Hematopoietic multipotent progenitor cell treated with erythropoietin and hydrocortisone succinate and interleukin-3 and kit ligand, for 8 days (in vitro differentiated cells): ENCODE data around the gene CRB1.
A peak's percentile ranks its signal among the peaks of the same experiment; 100 is the strongest.

Source experiments
- DNase-seq: peaks from one replicate; pipeline ENCODE4 v3.0.0-alpha.2; 2015

Gene CRB1

DNA sequence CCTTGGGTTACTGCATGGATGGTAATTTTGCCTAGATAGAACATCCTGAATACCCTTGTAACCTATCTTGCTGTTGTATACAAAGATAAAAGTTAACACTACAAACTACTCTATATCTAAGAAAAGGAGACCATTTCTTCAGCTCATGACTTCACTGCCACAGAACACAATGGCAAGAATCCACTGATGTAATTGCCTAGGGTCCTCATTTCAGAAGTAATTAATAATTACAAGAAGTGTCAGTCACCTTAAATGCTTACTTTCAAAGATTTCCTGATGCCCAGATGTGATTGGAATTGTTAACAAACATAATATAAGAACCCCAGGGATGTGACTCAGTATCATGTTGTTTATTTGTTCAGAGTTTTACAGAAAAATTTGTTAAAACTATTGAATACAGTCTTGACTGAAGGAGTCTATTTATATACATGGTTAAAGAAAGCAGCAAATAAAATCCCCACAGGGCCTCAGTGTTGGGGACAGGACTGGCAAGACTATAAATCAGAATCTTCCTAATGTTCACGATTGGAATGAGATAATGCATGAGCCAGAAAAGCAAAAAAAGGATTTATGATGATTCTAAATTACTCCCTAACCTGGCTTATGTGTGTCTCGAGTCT is 83.9 kb downstream of the CRB1 start:
- no peak for DNase-seq

DNA sequence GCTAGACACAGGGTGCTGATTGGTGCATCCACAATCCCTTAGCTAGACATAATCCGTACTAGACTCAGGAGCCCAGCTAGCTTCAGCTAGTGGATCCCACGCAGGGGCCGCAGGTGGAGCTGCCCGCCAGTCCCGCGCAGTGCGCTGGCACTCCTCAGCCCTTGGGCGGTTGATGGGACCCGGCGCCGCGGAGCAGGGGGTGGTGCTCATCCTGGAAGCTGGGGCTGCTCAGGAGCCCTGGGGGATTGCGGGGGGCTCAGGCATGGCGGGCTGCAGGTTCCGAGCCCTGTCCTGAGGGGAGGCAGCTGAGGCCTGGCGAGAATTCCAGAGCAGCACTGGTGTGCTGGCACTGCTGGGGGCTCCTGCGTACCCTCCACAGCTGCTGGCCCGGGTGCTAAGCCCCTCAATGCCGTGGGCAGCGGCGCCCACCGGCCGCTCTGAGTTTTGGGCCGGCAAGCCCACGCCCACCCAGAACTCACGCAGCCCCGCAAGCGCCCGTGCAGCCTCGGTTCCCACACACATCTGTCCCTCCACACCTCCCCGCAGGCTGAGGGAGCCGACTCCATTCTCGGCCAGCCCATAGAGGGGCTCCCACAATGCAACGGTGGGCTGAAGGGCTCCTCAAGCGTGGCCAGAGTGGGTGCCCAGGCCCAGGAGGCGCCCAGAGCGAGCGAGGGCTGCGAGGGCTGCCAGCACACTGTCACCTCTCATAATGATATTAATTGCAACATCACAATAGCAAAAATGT is 87.4 kb downstream of the CRB1 start:
- no peak for DNase-seq

DNA sequence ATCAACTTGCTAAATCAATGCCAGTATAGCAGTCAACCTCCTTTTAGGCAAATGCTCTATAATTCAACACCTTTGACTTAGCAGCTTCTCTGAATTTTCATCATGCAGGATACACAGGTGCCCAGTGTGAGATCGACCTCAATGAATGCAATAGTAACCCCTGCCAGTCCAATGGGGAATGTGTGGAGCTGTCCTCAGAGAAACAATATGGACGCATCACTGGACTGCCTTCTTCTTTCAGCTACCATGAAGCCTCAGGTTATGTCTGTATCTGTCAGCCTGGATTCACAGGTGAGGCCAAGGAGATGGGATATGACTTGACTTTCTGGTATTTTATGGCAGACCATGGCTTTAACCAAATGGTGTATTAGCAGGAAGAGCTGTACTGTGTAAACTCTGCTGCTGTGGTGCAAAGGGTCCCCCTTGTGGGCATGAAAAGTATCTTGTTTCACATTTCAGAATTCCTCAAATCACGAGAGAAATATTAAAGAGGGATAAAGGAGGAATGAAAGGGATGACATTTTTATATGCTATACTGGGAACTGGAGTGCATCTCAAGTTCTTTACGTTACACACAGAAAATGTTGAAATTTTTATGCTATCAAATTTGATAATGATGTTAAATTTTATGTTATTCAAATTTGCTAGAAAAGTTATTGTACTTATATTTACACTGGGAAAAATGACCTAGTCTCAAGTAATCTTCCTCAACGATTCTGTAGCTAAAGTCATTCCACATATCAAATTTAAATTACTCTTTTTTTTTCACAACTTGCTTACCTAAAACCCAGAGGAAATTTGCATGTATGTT is 88.9 kb downstream of the CRB1 start:
- DNase-seq, result peak; percentile 49

DNA sequence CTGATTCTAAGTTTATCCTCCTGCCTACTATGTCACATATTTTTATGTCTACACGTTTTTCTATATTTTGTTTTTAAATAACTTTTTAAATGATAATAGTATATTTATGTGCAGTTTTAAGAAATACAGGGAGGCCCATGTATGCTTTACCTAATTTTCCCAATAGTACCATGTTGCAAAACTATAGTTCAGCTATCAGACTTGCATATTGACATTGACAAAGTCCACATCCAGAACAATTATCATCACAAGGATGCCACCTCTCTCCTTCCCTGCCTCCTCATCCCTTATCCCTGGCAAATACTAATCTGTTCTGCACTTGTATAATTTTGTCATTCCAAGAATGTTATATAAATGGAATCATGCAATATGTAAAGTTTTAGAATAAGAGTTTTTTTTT is 90.9 kb downstream of the CRB1 start:
- DNase-seq, result no peak

DNA sequence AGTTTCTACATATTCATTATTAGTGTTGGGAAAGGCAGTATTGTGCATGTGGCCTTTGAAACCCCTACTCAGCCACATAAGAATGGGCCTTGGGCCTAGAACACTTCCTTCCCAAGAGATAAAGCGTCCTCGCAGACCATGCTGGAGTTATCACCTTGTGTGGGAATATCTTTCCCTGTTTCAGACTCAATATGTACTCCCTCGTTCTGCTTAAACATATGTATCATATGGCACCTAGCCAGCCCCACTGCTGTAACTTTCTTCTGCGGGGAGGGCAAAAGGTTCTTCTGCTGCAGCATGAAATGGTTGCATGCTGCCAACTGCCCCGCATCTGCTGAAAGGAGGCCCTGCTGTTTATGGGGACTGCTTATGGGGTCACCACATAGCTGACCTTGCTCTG is 92.0 kb downstream of the CRB1 start:
- no peak for DNase-seq

DNA sequence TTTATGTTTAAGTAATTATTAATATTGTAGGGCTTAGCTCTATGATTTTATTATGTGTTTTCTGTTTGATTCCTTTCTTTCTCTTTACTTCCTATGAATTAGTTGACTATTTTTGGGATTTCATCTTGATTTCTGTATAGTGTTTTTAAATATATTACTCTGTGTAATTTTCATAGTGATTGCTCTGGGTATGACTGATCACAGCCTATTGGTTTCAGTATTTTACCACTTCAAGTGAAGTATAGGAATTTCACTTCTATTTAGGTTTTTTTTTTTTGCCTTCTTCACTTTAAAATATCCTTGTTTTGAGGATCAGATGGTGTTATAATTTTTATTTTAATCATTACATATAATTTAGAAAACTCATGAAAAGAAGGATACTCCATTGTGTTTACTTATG is 94.8 kb downstream of the CRB1 start:
- DNase-seq, result no peak

DNA sequence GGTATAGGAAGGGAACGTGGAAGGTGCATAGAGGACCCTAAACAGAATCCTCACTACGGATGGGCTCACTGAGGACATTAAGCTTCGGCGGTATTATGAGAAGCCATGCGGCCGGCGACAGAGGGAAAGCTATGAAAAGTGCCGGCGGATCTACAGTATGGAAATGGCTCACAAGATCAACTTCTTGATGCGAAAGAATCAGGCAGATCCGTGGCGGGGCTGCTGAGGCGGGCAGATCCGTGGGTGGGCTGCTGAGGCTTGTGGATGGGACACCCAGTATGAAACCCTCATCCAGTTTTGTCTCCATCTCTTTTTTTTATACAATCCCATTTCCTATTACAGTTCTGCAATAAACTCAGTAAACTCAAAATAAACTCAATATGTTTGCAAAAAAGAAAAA is 95.8 kb downstream of the CRB1 start:
- DNase-seq, result no peak

DNA sequence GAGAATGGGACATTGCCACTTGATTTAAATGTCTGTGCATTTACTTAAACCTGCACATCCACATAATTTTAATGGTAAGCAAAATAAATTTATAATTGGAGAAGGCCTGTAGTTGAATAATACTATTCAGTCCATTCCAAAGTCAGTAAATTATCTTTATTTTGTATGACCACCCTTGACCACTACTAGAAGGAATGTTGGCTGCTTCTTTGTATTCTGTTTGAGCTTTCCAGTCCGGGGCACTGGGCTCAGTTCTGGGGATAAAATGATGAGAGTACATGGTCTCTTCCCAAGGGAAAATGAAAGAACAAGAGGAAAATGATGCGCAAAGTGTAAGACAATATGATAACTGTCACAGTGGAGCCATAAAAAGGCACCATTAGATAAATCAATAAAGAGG is 98.9 kb downstream of the CRB1 start:
- DNase-seq, result no peak

DNA sequence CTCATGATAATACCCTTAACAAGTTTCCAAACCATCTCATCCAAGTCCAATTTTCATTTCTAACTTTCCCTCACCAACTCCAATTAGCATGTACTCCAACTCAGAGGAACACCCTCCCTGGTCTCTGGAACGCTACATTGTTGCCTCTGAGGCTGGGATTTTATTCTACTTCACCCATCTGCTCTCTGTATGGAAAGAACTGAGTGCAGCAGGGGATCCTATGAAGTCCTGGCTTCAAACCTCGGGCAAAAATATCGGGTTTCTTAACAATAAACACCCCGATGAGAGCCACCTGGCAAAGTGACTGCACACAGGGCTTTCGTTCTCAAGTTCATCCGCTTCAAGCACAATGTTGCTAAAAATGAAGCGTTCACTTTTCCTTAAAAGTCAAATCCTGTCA is 99.6 kb downstream of the CRB1 start:
- no peak for DNase-seq

DNA sequence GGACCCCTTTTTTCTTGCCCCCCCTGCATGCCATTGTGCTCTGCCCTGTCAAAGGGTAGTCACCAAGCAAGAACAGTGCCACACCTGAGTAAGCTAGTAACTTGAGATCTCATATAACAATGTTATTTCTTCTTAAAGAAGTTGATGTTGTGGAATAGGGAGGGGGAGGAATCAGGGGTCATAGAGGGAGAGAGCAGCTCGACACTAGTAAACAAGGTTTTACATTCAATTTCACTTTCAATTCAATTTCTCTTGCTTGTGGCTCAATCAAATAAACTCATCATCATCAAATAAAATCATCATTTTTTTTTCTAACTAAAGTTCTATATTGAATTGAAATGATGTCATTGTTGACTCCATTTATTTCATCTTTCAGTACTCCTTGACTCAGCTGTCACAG is 106.4 kb downstream of the CRB1 start:
- no peak for DNase-seq

DNA sequence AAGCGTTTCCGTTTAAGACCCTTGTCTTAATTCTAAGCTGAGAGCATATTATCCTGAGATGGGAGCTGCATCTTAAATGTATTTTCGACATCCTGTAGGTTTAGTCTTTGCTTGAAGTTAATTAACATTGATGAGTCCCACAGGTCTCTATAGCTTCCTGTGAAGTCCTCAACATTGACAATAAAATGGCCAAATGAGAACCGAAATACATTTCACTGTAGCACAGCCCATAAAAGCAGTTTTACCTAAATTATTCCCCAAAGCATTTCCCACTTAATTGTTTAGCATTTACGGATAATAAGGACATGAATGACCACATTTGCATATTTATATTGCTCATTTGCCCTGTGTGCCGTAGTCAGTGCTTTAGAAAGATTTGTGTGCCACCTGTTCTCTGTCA is 116.4 kb downstream of the CRB1 start:
- no peak for DNase-seq

DNA sequence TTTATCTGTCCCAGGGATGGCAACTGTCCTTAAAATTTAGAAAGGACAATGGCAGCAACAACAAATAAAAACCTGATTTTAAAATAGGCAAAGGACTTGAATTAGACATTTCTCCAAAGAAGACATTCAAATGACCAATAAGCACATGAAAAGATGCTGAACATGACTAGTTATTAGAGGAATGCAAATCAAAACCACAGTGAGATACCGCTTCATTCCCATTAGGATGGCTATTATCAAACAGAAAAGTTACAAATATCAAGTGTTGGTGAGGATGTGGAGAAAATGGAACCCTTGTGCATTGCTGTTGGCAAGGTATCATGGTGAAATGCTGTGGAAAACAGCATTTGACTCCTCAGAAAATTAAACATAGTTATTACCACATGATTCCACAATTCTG is 120.7 kb downstream of the CRB1 start:
- no peak for DNase-seq

DNA sequence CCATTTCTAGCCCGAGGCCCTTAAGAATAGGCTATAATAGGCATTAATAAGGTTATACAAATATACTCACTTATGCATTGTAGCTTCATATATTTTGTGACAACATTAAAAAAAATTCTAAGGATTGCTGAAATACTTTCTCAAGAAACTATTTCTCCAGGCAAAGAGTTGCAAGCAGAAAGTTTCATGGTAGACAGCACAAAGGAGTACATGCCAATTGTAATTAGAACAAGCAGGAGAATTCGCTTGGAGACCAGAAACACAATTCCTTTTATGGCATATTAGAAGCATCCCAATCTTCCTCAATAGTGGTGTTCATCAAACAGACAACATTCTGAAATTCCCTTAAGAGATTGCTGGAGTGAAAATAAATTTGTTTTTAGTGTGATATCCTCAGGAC is 122.8 kb downstream of the CRB1 start:
- DNase-seq, result no peak

DNA sequence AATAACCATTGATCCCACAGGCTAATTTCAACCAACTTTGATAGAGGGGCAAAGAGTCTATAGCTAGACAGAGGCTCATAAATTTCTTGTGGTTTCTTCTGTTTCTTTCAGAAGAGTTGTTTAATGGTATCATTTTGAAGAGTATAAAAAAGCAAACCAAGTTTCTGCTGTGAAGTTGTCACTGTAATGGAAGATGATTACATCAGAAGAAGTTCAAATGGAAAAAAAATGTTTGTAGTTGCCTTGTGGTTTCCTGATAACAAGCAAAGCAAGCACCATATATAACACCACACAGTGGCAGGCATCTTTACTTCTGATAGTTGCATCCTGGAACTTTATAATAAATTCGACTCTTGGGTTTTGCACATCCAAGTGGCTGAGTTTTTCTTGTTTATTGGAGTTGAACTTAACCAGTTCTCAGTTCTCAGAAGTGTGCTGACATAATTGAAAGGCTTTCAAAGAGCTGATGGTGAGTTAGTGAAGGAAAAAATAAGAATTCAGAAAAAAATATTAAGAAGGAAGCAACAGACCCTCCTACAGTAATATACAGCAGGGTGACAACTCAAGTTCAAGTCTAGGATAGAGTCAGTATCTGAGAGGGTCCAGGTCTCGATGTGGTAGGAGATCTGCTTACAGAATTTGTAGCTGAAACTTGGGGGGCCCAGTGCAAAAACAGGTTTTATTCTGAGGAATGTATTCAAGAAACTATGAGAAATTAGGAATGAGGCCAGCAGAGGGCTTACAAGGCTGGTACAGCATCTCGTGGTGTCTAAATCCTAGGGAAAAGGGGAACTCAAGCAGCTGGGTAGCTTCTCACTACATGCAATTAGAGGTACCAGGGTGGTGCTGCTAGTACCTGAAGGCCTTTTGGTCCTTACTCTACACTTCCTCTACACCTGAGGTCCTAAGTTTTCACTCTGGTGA is 123.5 kb downstream of the CRB1 start:
- peak; percentile 31 for DNase-seq

DNA sequence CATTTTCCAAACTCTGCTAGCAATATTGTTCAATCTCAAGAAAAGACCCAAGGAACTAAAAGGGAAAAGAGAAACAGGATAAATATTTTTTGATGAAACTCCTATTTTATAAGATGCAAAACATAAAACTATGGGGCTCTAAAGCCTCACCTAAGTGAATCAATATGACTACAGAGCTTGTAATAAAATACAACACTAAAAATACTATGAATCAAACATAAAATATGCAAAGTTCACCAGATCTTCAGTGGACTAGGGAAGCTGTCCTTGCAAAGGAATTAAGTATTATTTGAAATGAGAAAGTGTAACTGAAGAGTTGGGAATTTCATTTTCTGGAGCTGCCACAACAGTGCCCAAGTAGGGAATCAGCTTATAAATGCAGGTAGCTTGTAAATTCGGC is 124.5 kb downstream of the CRB1 start:
- DNase-seq, result no peak

DNA sequence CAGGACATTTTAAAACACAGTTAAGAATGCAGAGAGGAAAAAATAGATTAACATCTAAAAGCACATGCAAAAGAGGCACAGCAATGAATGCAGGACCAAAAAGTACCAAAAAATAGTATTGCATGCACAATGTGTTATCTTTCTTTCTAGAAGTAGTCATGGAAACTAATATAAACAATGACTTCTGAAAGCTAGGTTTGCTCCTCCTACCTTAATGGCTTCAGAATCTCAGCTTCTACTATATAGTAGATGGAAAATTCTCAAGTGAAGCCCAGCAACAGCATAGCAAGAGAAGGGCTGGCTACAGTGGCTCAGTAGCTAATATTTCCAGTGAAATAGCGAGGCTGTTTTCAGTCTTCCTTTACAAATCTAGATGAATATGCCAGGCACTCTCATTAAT is 125.1 kb downstream of the CRB1 start:
- no peak for DNase-seq

DNA sequence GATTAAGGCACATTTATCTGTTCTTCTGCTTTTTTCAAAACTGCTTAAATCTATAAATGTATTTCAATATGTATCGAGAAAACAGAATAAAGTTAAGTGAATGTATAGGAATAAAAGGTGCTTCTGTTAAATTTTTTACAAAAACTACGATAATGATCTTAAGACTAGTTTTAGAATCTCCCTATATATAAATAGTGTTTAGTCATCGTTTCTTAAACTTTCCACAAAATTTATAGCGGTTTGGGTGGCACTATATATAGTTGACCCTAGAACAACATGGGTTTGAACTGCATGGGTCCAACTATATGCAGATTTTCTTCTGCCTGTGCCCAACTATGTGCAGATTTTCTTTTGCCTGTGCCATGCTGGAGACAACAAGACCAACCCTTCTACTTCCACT is 125.7 kb downstream of the CRB1 start:
- DNase-seq, result no peak

DNA sequence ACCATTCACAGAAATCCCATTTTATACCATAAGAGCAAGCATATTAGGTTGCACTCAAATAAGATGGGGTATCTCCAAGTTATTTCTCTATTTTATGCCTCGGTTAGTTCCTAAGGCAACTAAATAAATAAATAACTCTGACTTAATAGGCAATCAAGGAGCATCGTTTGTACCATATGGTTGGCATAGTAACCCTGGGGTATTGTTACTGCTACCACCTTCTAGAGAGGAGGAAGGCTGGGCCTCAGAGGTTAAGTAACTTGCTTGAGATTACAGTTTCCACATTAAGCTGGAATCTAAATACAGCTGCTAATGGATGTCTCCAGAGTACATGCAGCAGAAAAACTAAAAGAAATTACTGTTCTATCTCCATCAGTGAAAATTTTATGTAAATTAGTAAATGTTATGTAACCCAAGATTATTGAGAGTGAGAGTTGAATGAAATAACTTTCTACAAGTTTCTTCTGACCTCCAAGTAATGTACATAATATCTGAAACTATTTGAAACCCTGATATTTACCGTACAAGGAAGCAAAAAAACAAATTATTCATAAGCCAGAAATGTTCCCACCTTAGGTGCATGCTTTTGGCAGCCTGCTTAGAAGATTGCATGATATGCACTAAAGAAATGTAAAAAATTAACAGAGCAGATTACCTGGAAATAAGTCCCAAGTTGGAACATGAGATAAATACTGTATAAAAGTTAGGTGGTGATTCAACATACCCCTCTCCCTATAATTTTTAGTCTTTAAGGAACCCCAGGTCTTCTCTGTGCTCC is 127.0 kb downstream of the CRB1 start:
- DNase-seq, result no peak

DNA sequence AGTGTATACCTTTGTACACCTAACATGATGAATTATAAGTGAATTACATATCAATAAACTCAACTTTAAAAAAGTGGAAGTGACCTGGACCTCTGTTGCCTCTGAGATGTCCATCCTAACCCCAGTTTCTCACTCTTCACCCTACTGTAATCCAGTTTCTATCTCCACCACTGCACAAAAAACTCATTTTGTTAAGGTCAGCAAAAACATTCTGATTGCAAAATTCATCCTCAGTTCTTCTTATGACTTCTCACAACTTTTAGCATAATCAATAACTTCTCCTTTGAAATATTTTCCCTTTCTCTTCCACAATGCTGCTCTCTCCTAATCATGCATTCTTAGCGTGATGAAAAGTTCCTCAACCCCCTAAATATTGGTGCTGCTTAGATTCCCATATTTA is 129.8 kb downstream of the CRB1 start:
- no peak for DNase-seq

DNA sequence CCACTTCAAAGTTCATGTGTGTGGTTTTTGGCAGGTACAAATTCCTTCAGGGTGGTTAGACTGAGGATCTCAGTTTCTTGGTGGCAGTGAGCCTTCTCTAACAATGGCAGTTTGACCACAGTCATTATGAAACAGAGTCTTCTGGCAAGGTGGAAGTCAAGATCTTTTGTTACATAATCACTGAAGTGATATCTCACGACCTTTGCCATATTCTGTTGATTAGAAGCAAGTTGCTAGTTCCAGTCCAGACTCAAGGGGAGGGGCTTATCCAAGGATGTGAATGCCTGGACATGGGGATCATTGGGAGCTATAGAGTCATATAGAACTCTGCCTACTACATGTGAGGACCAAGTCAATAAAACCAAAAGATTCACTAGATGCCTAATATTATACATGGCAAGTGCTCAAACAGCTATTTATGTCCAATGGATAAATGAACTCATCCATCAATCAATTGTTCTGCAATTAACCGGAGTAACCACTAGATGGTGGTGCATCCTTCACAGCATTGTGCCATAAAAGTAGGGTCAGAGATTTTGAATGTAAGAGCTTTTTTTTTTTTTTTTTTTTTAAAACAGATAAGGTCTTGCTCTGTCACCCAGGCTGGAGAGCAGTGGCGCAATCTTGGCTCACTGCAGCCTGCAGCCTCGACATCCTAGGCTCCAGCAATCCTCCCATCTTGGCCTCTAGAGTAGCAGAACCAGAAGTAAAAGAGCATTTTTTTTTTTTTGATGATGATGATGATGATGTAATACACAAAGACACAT is 131.9 kb downstream of the CRB1 start:
- DNase-seq, result peak; percentile 82

DNA sequence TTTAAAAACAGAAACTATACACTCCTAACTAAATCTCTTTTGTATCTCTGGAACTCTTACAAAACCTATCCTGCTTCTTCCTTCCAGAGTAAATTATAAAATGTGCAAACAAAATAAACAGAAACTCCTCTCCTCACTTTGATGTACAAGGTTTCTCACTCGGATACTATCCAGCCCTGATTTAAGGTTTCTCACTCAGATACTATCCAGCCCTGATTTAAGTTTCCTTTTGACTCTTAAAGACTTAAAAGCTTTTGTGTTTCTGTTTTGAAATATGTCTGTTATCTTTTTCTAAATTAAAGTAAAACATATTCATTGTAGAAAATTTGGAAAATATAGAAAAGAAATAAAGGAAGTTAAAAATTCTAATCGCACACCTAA is 132.5 kb downstream of the CRB1 start:
- DNase-seq, result no peak

DNA sequence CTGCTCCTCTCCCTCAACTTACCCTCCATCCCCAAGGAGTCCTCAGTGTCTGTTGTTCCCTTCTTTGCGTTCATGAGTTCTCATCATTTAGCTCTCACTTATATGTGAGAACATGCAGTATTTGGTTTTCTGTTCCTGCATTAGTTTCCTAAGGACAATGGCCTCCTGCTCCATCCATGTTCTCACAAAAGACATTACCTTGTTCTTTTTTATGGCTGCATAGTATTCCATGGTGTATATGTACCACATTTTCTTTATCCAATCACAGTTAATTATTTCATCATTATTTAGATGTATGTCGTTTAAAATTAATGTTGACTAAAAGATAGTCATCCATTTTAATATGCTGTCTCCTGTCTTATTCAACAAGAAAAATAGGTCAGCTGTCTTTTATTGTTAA is 134.1 kb downstream of the CRB1 start:
- no peak for DNase-seq
